OCI-LY7 (cell line): Measurements from ENCODE around the gene NIBAN1. TPM values are rescaled to one million over a fixed set of nuclear protein-coding genes. Genes with fewer than 3 reads are reported as not detected.

Experiments used
- BruUV-seq: library from RNA; stranded (reverse); fragments of 400-500 nt; replicated peaks from 2 replicates; lab custom pipeline; 2021; lab: Mats Ljungman, UMichigan
- CTCF ChIA-PET: fragments of 300-600 bp; sonication (Branson Sonifier 250); formaldehyde crosslinking; loops from one replicate; lab custom pipeline; 2022; ENCODE audit warnings: antibody characterized with exemption; ENCODE audit not compliant: unreplicated experiment; lab: Charles Lee
- POLR2A ChIA-PET: fragments of 300-600 bp; sonication (Branson Sonifier 250); formaldehyde crosslinking; loops from one replicate; lab custom pipeline; 2022; ENCODE audit warnings: antibody characterized with exemption; lab: Charles Lee
- DNase-seq: peaks from one replicate; pipeline ENCODE4 v3.0.0-alpha.2; 2015; ENCODE audit warnings: low spot score
- H2AFZ ChIP-seq: fragments of 200-600 bp; sonication (generic), shearing (Covaris generic); 2 replicates; pipeline ENCODE4 v1.6.1; 2014; ENCODE audit warnings: mild to moderate bottlenecking, antibody characterized with exemption, low read length, moderate library complexity
- H3K27ac ChIP-seq: fragments of 200-600 bp; sonication (generic); 2 replicates; pipeline ENCODE4 v1.5.1; 2014; ENCODE audit warnings: mixed run types, low read depth, mild to moderate bottlenecking, moderate library complexity, low read length, inconsistent platforms; ENCODE audit not compliant: poor library complexity, severe bottlenecking
- H3K36me3 ChIP-seq: fragments of 200-600 bp; sonication (generic); 2 replicates; pipeline ENCODE4 v1.6.1; 2014; ENCODE audit warnings: mild to moderate bottlenecking, antibody characterized with exemption, low read length, moderate library complexity, mixed read lengths; ENCODE audit not compliant: insufficient read depth
- H3K4me1 ChIP-seq: fragments of 200-600 bp; sonication (generic); 2 replicates; pipeline ENCODE4 v1.5.1; 2014; ENCODE audit warnings: mild to moderate bottlenecking, low read length; ENCODE audit not compliant: insufficient read depth, poor library complexity, severe bottlenecking
- H3K4me2 ChIP-seq: fragments of 200-600 bp; sonication (generic); 2 replicates; pipeline ENCODE4 v1.6.1; 2014; ENCODE audit warnings: mild to moderate bottlenecking, low read length
- H3K4me3 ChIP-seq: fragments of 200-600 bp; sonication (generic); 2 replicates; pipeline ENCODE4 v1.5.1; 2014; ENCODE audit warnings: mild to moderate bottlenecking, low read depth, low read length; ENCODE audit not compliant: poor library complexity, severe bottlenecking
- H3K79me2 ChIP-seq: fragments of 200-600 bp; sonication (generic); 2 replicates; pipeline ENCODE4 v1.6.1; 2016; ENCODE audit warnings: low read depth, mild to moderate bottlenecking, low read length, moderate library complexity, mixed read lengths; ENCODE audit not compliant: insufficient read depth
- H3K9me2 ChIP-seq: fragments of 200-600 bp; sonication (generic); 2 replicates; pipeline ENCODE4 v1.6.1; 2016; ENCODE audit warnings: mild to moderate bottlenecking, low read length, mixed read lengths; ENCODE audit not compliant: insufficient read depth
- H3K9me3 ChIP-seq: fragments of 200-600 bp; sonication (generic); 2 replicates; pipeline ENCODE4 v1.6.1; 2014; ENCODE audit warnings: mild to moderate bottlenecking, mixed run types, low read length, mixed read lengths
- H4K20me1 ChIP-seq: fragments of 200-600 bp; sonication (generic); 2 replicates; pipeline ENCODE4 v1.6.1; 2014; ENCODE audit warnings: mild to moderate bottlenecking, antibody characterized with exemption, low read length, moderate library complexity, mixed read lengths; ENCODE audit not compliant: insufficient read depth
- CTCF ChIP-seq: fragments of 200-600 bp; sonication (generic); conservative IDR thresholded peaks from 2 replicates; pipeline ENCODE4 v1.5.1; 2014; ENCODE audit warnings: mild to moderate bottlenecking, antibody characterized with exemption, low read length, moderate library complexity, mixed read lengths
- EZH2phosphoT487 ChIP-seq: fragments of 200-600 bp; sonication (generic); IDR thresholded peaks from 2 replicates; pipeline ENCODE4 v1.6.1; 2018; ENCODE audit warnings: low read depth, borderline replicate concordance, mild to moderate bottlenecking, mixed run types, antibody characterized with exemption, low read length, moderate library complexity, mixed read lengths
- intact Hi-C: fragments of 100-400 bp; cut with micrococcal nuclease; formaldehyde crosslinking; loops from one replicate; pipeline ENCODE4 v1.10.0; 2022; ENCODE audit not compliant: unreplicated experiment
- total RNA-seq, 2 experiments: library from RNA; depleted of rRNA in 1 of 2; stranded (reverse); fragments of >200 nt in 1 of 2; shearing (Covaris generic) in 1 of 2; gene quantifications; 2 replicates each; pipeline ENCODE4 v1.2.3, GENCODE V29; 2014 to 2022

Gene NIBAN1
- total RNA-seq, 2 experiments from 2014 or later: not detected

GRCh38 chr1:184953600-184954219, 20.6 kb downstream of the NIBAN1 start:
- H4K20me1 ChIP-seq: no peaks in the 10 kb centered on the region
- CTCF ChIA-PET: no interaction called here
- BruUV-seq: no TSS peak
- no peaks in the 10 kb centered on the region for H3K4me1 ChIP-seq
- no peak overlapping the region for H2AFZ ChIP-seq
- no peak overlapping the region for H3K4me2 ChIP-seq
- no peaks in the 10 kb centered on the region for H3K9me3 ChIP-seq
- no peak for TF ChIP-seq CTCF
- no peak for TF ChIP-seq EZH2phosphoT487
- DNase-seq: no peak
- no peaks in the 10 kb centered on the region for H3K79me2 ChIP-seq
- no peak overlapping the region for H3K4me3 ChIP-seq
- POLR2A ChIA-PET: no interaction called here
- H3K36me3 ChIP-seq: no peaks in the 10 kb centered on the region
- H3K27ac ChIP-seq: no peak overlapping the region
- intact Hi-C loops: no loop called here
- no peaks in the 10 kb centered on the region for H3K9me2 ChIP-seq

- Histone ChIP-seq H3K9me2 (no peaks in the 10 kb centered on the region), H2AFZ (no peak overlapping the region), H3K79me2 (no peaks in the 10 kb centered on the region), H3K4me2 (no peak overlapping the region), H3K27ac (no peak overlapping the region), H3K4me1 (no peaks in the 10 kb centered on the region), H4K20me1 (no peaks in the 10 kb centered on the region), H3K36me3 (no peaks in the 10 kb centered on the region), H3K9me3 (no peaks in the 10 kb centered on the region), H3K4me3 (no peak overlapping the region)
- ChIA-PET CTCF (no interaction called here), POLR2A (no interaction called here)
- no peak for DNase-seq
- BruUV-seq: no TSS peak
- TF ChIP-seq EZH2phosphoT487 (no peak), CTCF (no peak)
- intact Hi-C loops: no loop called here
Measured at GRCh38 chr1:184952428-184952827, 21.9 kb downstream of the NIBAN1 start.

- Histone ChIP-seq H4K20me1 (no peaks in the 10 kb centered on the region), H3K4me3 (no peak overlapping the region), H2AFZ (no peak overlapping the region), H3K4me1 (no peaks in the 10 kb centered on the region), H3K4me2 (no peak overlapping the region), H3K79me2 (no peaks in the 10 kb centered on the region), H3K27ac (no peak overlapping the region), H3K9me2 (no peaks in the 10 kb centered on the region), H3K9me3 (no peaks in the 10 kb centered on the region), H3K36me3 (no peaks in the 10 kb centered on the region)
- BruUV-seq: no TSS peak
- no peak for TF ChIP-seq EZH2phosphoT487
- TF ChIP-seq CTCF: no peak
- intact Hi-C loops: no loop called here
- ChIA-PET CTCF (no interaction called here), POLR2A (no interaction called here)
- DNase-seq: no peak
Measured at GRCh38 chr1:184951788-184952187, 22.5 kb downstream of the NIBAN1 start.
